GM12878 (cell line): ENCODE data around the gene ZNF81.

Experiments
- BHLHE40 ChIP-seq, 2 experiments: fragments of 450-650 bp in 1 of 2; IDR thresholded peaks; 2 replicates each; pipeline ENCODE4 v1.6.1; 2011 to 2017; ENCODE audit warnings: low read depth in 2 of 2, borderline replicate concordance in 1 of 2, improper control_type of control experiment in 1 of 2, low read length in 1 of 2, mild to moderate bottlenecking in 1 of 2
- EGR1 ChIP-seq, 2 experiments: IDR thresholded peaks; 1 replicate in 1 of 2; 2 replicates in 1 of 2; pipeline ENCODE4 v1.6.1; 2011 to 2012; ENCODE audit warnings: low read depth in 2 of 2, low read length in 2 of 2, borderline replicate concordance in 1 of 2, mild to moderate bottlenecking in 1 of 2, moderate library complexity in 1 of 2
- EZH2 ChIP-seq: IDR thresholded peaks from 2 replicates; pipeline ENCODE4 v1.6.1; 2012; ENCODE audit warnings: low read depth, mild to moderate bottlenecking, control low read depth, inconsistent platforms, low read length, borderline replicate concordance; ENCODE audit not compliant: control insufficient read depth
- HCFC1 ChIP-seq: fragments of 150-350 bp; IDR thresholded peaks from 2 replicates; pipeline ENCODE4 v1.6.1; 2014; ENCODE audit warnings: low read length
- KDM1A ChIP-seq: fragments of 200-600 bp; sonication (generic); IDR thresholded peaks from 2 replicates; pipeline ENCODE4 v1.6.1; 2016; ENCODE audit warnings: borderline replicate concordance
- MYC ChIP-seq: IDR thresholded peaks from 2 replicates; pipeline ENCODE4 v1.6.1; 2011; ENCODE audit warnings: mild to moderate bottlenecking, low read length, moderate library complexity, inconsistent platforms; ENCODE audit not compliant: insufficient read depth, insufficient replicate concordance, insufficient read length, severe bottlenecking
- NR2C1 ChIP-seq: fragments of 450-650 bp; IDR thresholded peaks from 2 replicates; pipeline ENCODE4 v1.6.1; 2017; ENCODE audit warnings: antibody characterized with exemption, mild to moderate bottlenecking, moderate library complexity
- RCOR1 ChIP-seq: conservative IDR thresholded peaks from 2 replicates; pipeline ENCODE4 v1.6.1; 2012; ENCODE audit warnings: low read depth, low read length, improper control_type of control experiment
- TARDBP ChIP-seq: IDR thresholded peaks from 2 replicates; pipeline ENCODE4 v1.6.1; 2016; ENCODE audit warnings: borderline replicate concordance
- ZNF217 ChIP-seq: fragments of 450-650 bp; IDR thresholded peaks from 2 replicates; pipeline ENCODE4 v1.6.1; 2017; ENCODE audit warnings: antibody characterized with exemption, mild to moderate bottlenecking
- TF ChIP-seq, protein P1 (sequence below), 3 experiments: IDR thresholded peaks in 2 of 3; conservative IDR thresholded peaks in 1 of 3; 2 replicates each; pipeline ENCODE4 v1.5.1; 2011; ENCODE audit warnings: low read depth in 3 of 3, low read length in 3 of 3, mild to moderate bottlenecking in 3 of 3, control low read depth in 2 of 3, moderate library complexity in 2 of 3, inconsistent platforms in 1 of 3, mixed read lengths in 1 of 3; ENCODE audit not compliant: control insufficient read depth in 2 of 3, insufficient read depth in 1 of 3; ENCODE audit errors: extremely low read depth in 1 of 3
- TF ChIP-seq, protein P2 (sequence below): fragments of 150-350 bp; IDR thresholded peaks from 2 replicates; pipeline ENCODE4 v1.6.1; 2016; ENCODE audit warnings: low read depth, low read length

DNA sequence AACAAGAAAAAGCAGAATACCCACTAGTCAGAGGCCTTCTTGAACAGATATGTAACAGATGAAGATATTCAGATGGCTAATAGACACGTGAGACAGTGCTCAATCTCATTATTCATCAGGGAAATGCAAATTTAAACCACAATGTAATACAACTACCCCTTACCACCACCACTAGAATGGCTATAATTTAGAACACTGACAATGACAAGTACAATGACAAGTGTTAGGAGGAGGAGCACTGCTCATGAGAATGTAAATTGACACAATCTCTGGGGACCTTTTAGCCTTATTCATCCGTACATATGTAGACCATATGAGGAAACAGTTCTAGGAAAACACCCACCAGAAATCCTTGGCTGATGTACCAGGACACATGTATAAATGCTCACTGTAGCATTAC is 13.1 kb downstream of the ZNF81 start:
- TF ChIP-seq EGR1 (IDR thresholded peaks at IDR 0.05; ENCODE audit: borderline replicate concordance in 1 of 2, low read depth in 2 of 2, low read length in 2 of 2) (no peak), BHLHE40 (IDR thresholded peaks at IDR 0.05; ENCODE audit: borderline replicate concordance in 1 of 2, low read depth in 2 of 2, low read length in 1 of 2) (peak; percentile 46 to 51; a peak in 2 of 4 replicates), KDM1A (no peak), ZNF217 (no peak), TARDBP (no peak), MYC (no peak), RCOR1 (no peak), NR2C1 (no peak), EZH2 (no peak), HCFC1 (no peak)
- TF ChIP-seq, protein P1, sequence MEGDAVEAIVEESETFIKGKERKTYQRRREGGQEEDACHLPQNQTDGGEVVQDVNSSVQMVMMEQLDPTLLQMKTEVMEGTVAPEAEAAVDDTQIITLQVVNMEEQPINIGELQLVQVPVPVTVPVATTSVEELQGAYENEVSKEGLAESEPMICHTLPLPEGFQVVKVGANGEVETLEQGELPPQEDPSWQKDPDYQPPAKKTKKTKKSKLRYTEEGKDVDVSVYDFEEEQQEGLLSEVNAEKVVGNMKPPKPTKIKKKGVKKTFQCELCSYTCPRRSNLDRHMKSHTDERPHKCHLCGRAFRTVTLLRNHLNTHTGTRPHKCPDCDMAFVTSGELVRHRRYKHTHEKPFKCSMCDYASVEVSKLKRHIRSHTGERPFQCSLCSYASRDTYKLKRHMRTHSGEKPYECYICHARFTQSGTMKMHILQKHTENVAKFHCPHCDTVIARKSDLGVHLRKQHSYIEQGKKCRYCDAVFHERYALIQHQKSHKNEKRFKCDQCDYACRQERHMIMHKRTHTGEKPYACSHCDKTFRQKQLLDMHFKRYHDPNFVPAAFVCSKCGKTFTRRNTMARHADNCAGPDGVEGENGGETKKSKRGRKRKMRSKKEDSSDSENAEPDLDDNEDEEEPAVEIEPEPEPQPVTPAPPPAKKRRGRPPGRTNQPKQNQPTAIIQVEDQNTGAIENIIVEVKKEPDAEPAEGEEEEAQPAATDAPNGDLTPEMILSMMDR (IDR thresholded peaks at IDR 0.05 in 2 of 3, conservative IDR thresholded peaks at IDR 0.05 in 1 of 3; ENCODE audit: control insufficient read depth in 2 of 3, extremely low read depth in 1 of 3, insufficient read depth in 1 of 3, low read depth in 3 of 3, low read length in 3 of 3) = no peak
- TF ChIP-seq, protein P2, sequence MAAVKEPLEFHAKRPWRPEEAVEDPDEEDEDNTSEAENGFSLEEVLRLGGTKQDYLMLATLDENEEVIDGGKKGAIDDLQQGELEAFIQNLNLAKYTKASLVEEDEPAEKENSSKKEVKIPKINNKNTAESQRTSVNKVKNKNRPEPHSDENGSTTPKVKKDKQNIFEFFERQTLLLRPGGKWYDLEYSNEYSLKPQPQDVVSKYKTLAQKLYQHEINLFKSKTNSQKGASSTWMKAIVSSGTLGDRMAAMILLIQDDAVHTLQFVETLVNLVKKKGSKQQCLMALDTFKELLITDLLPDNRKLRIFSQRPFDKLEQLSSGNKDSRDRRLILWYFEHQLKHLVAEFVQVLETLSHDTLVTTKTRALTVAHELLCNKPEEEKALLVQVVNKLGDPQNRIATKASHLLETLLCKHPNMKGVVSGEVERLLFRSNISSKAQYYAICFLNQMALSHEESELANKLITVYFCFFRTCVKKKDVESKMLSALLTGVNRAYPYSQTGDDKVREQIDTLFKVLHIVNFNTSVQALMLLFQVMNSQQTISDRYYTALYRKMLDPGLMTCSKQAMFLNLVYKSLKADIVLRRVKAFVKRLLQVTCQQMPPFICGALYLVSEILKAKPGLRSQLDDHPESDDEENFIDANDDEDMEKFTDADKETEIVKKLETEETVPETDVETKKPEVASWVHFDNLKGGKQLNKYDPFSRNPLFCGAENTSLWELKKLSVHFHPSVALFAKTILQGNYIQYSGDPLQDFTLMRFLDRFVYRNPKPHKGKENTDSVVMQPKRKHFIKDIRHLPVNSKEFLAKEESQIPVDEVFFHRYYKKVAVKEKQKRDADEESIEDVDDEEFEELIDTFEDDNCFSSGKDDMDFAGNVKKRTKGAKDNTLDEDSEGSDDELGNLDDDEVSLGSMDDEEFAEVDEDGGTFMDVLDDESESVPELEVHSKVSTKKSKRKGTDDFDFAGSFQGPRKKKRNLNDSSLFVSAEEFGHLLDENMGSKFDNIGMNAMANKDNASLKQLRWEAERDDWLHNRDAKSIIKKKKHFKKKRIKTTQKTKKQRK = no peak
